ENCODE data around the gene SHISA7. TPM values are rescaled to one million over a fixed set of nuclear protein-coding genes. Genes with fewer than 3 reads are reported as not detected.
"Not testable (repeated sequence)": the region's sequence is repeated elsewhere in the genome, so short reads cannot be mapped to it uniquely, and the experiment has no call there.

The SHISA7 gene
- polyA plus RNA-seq, 1 of the 3 experiments (the other 2 are of a cell fraction): 0.02 TPM

- H3K27ac ChIP-seq (ENCODE audit: low read depth in 2 of 2, low read length in 1 of 2): no peak overlapping the region
- H3K27me3 ChIP-seq (ENCODE audit: insufficient read depth): peaks cover 34% of the 10 kb centered on the region
- no peak overlapping the region for H3K9ac ChIP-seq
- no peak overlapping the region for H2AFZ ChIP-seq (ENCODE audit: low read depth)
- no peak overlapping the region for H3K4me2 ChIP-seq
- ChIA-PET POLR2A (interaction anchor here (0.6 kb wide), 1 partner anchor 42 kb away, joined by 3 read pairs; the partner anchor contains the start of gene UBE2S), CTCF (interaction anchor here (0.7 to 1.3 kb wide), 5 partner anchors 11 to 55 kb away, joined by 3 to 8 read pairs (median 3); partner anchors contain the start of gene NAT14)
- H3K79me2 ChIP-seq (ENCODE audit: insufficient read depth): no peaks in the 10 kb centered on the region
- no peak for TF ChIP-seq MAX (IDR thresholded peaks at IDR 0.05; ENCODE audit: low read depth)
- TF ChIP-seq MEF2A (IDR thresholded peaks at IDR 0.05; ENCODE audit: borderline replicate concordance, low read depth): no peak
- TF ChIP-seq ELF1 (IDR thresholded peaks at IDR 0.05): no peak
- TF ChIP-seq GATA2 (CRISPR knock-in tag; IDR thresholded peaks at IDR 0.05): no peak
- TF ChIP-seq EP300 (IDR thresholded peaks at IDR 0.05; ENCODE audit: borderline replicate concordance in 1 of 2, low read depth in 1 of 2, low read length in 1 of 2): no peak
- TF ChIP-seq CTCF (IDR thresholded peaks at IDR 0.05): no peak
- TF ChIP-seq EZH2phosphoT487 (IDR thresholded peaks at IDR 0.05; ENCODE audit: borderline replicate concordance, low read depth): no peak
- no peak for TF ChIP-seq FOXM1 (IDR thresholded peaks at IDR 0.05; ENCODE audit: low read depth)
- TF ChIP-seq RXRA (IDR thresholded peaks at IDR 0.05; ENCODE audit: borderline replicate concordance, low read depth): no peak
- no peak for TF ChIP-seq ZBTB33 (IDR thresholded peaks at IDR 0.05; ENCODE audit: borderline replicate concordance, low read depth)
- no peak for TF ChIP-seq TAF1 (IDR thresholded peaks at IDR 0.05; ENCODE audit: borderline replicate concordance, low read depth, low read length)
- no peak for TF ChIP-seq JUND (IDR thresholded peaks at IDR 0.05)
- peaks cover 0 to 14% of the 10 kb centered on the region in 2 experiments; a peak in 2 of 4 replicates for H3K4me1 ChIP-seq (ENCODE audit: control insufficient read depth in 1 of 2, insufficient read depth in 2 of 2, low read depth in 1 of 2, low read length in 1 of 2)
- H3F3A ChIP-seq (replicated peaks; ENCODE audit: insufficient read depth): peaks cover 21% of the 10 kb centered on the region
- no peak overlapping the region for H3K4me3 ChIP-seq (ENCODE audit: low read depth in 2 of 2, low read length in 1 of 2)
- WGBS (ENCODE audit: low lambda C conversion rate): 12% methylated on average over 5 of the region's 16 CpGs
- no peak for DNase-seq
- peaks cover 19% of the 10 kb centered on the region for H4K20me1 ChIP-seq (ENCODE audit: insufficient read depth)
- no peaks in the 10 kb centered on the region for H3K9me3 ChIP-seq
- H3K9me2 ChIP-seq: no peaks in the 10 kb centered on the region
- no peaks in the 10 kb centered on the region for H3K36me3 ChIP-seq (replicated peaks in 1 of 2; ENCODE audit: control insufficient read depth in 1 of 2, insufficient read depth in 2 of 2, low read length in 1 of 2)
Measured at GRCh38 chr19:55449469-55449868, 6.4 kb upstream of the SHISA7 start.

GRCh38 chr19:55448175-55448490 lies 5.0 kb upstream of the SHISA7 start:
- H3K9me3 ChIP-seq; H3K9ac ChIP-seq; DNase-seq; H3K4me2 ChIP-seq; H4K20me1 ChIP-seq (ENCODE audit: insufficient read depth); POLR2A ChIA-PET; H3K79me2 ChIP-seq (ENCODE audit: insufficient read depth); CTCF ChIA-PET; H3K9me2 ChIP-seq; H3K4me3 ChIP-seq (ENCODE audit: low read depth in 2 of 2, low read length in 1 of 2); H3K27ac ChIP-seq (ENCODE audit: low read depth in 2 of 2, low read length in 1 of 2); H3K36me3 ChIP-seq (replicated peaks in 1 of 2; ENCODE audit: control insufficient read depth in 1 of 2, insufficient read depth in 2 of 2, low read length in 1 of 2); H2AFZ ChIP-seq (ENCODE audit: low read depth): not testable (repeated sequence)
- WGBS (ENCODE audit: low lambda C conversion rate): 72% methylated on average over 5 of the region's 5 CpGs
- Histone ChIP-seq H3K4me1 (ENCODE audit: control insufficient read depth in 1 of 2, insufficient read depth in 2 of 2, low read depth in 1 of 2, low read length in 1 of 2) (peaks cover 0 to 12% of the 10 kb centered on the region in 2 experiments; a peak in 2 of 4 replicates), H3K27me3 (ENCODE audit: insufficient read depth) (peaks cover 47% of the 10 kb centered on the region), H3F3A (replicated peaks; ENCODE audit: insufficient read depth) (peaks cover 10% of the 10 kb centered on the region)
